HEK293 (cell line): ENCODE results near the gene LAMA4.
A peak's percentile ranks its signal among the peaks of the same experiment; 100 is the strongest.

Source experiments
- GLI2 ChIP-seq: fragments of 450-650 bp; formaldehyde crosslinking; IDR thresholded peaks from 2 replicates; pipeline ENCODE4; 2017; ENCODE audit warnings: missing biosample characterization, missing genetic modification characterization, low read depth, borderline replicate concordance
- KLF7 ChIP-seq: fragments of 450-650 bp; formaldehyde crosslinking; IDR thresholded peaks from 2 replicates; pipeline ENCODE4 v1.5.1; 2016; ENCODE audit warnings: missing biosample characterization, missing genetic modification characterization, borderline replicate concordance
- MYNN ChIP-seq: fragments of 450-650 bp; formaldehyde crosslinking; IDR thresholded peaks from 2 replicates; pipeline ENCODE4 v1.5.1; 2016; ENCODE audit warnings: missing biosample characterization, missing genetic modification characterization, borderline replicate concordance
- OSR2 ChIP-seq: fragments of 450-650 bp; formaldehyde crosslinking; IDR thresholded peaks from 2 replicates; pipeline ENCODE4 v1.5.1; 2016; ENCODE audit warnings: missing biosample characterization, missing genetic modification characterization
- ZBTB1 ChIP-seq: fragments of 450-650 bp; formaldehyde crosslinking; IDR thresholded peaks from 2 replicates; pipeline ENCODE4 v1.5.1; 2016; ENCODE audit warnings: missing biosample characterization, missing genetic modification characterization
- ZBTB17 ChIP-seq: fragments of 450-650 bp; formaldehyde crosslinking; IDR thresholded peaks from 2 replicates; pipeline ENCODE4 v1.5.1; 2016; ENCODE audit warnings: missing biosample characterization, missing genetic modification characterization
- ZFHX2 ChIP-seq: fragments of 450-650 bp; formaldehyde crosslinking; conservative IDR thresholded peaks from 2 replicates; pipeline ENCODE4 v1.5.1; 2016; ENCODE audit warnings: missing biosample characterization, missing genetic modification characterization
- ZFP37 ChIP-seq: fragments of 450-650 bp; formaldehyde crosslinking; IDR thresholded peaks from 2 replicates; pipeline ENCODE4 v1.5.1; 2016; ENCODE audit warnings: missing biosample characterization, missing genetic modification characterization
- ZNF10 ChIP-seq: fragments of 450-650 bp; formaldehyde crosslinking; IDR thresholded peaks from 2 replicates; pipeline ENCODE4 v1.5.1; 2017; ENCODE audit warnings: missing biosample characterization, missing genetic modification characterization
- ZNF146 ChIP-seq: fragments of 450-650 bp; formaldehyde crosslinking; IDR thresholded peaks from 2 replicates; pipeline ENCODE4 v1.5.1; 2016; ENCODE audit warnings: missing biosample characterization, missing genetic modification characterization
- ZNF2 ChIP-seq: fragments of 450-650 bp; formaldehyde crosslinking; IDR thresholded peaks from 2 replicates; pipeline ENCODE4 v1.5.1; 2016; ENCODE audit warnings: missing biosample characterization, missing genetic modification characterization
- ZNF302 ChIP-seq: fragments of 450-650 bp; formaldehyde crosslinking; IDR thresholded peaks from 2 replicates; pipeline ENCODE4 v1.5.1; 2016; ENCODE audit warnings: missing biosample characterization, missing genetic modification characterization, low read depth
- ZNF335 ChIP-seq: fragments of 450-650 bp; formaldehyde crosslinking; conservative IDR thresholded peaks from 2 replicates; pipeline ENCODE4 v1.5.1; 2016; ENCODE audit warnings: missing biosample characterization, missing genetic modification characterization
- ZNF37A ChIP-seq: fragments of 450-650 bp; IDR thresholded peaks from 2 replicates; pipeline ENCODE4 v1.5.1; 2018; ENCODE audit warnings: missing biosample characterization, missing genetic modification characterization
- ZNF394 ChIP-seq: fragments of 450-650 bp; formaldehyde crosslinking; IDR thresholded peaks from 2 replicates; pipeline ENCODE4 v1.5.1; 2016; ENCODE audit warnings: missing biosample characterization, missing genetic modification characterization, mild to moderate bottlenecking, moderate library complexity, borderline replicate concordance
- ZNF404 ChIP-seq: fragments of 450-650 bp; formaldehyde crosslinking; IDR thresholded peaks from 2 replicates; pipeline ENCODE4 v1.5.1; 2017; ENCODE audit warnings: missing biosample characterization, missing genetic modification characterization
- ZNF501 ChIP-seq: fragments of 450-650 bp; formaldehyde crosslinking; IDR thresholded peaks from 2 replicates; pipeline ENCODE4 v1.5.1; 2016; ENCODE audit warnings: missing biosample characterization, missing genetic modification characterization
- ZNF610 ChIP-seq: fragments of 450-650 bp; formaldehyde crosslinking; IDR thresholded peaks from 2 replicates; pipeline ENCODE4 v1.5.1; 2016; ENCODE audit warnings: missing biosample characterization, missing genetic modification characterization, borderline replicate concordance
- ZNF626 ChIP-seq: fragments of 450-650 bp; sonication (Bioruptor Pico); formaldehyde crosslinking; IDR thresholded peaks from 2 replicates; pipeline ENCODE4 v1.5.1; 2018; ENCODE audit warnings: missing biosample characterization, missing genetic modification characterization, inconsistent platforms
- ZNF664 ChIP-seq: fragments of 450-650 bp; formaldehyde crosslinking; IDR thresholded peaks from 2 replicates; pipeline ENCODE4 v1.5.1; 2016; ENCODE audit warnings: missing biosample characterization, missing genetic modification characterization
- ZNF76 ChIP-seq: fragments of 450-650 bp; formaldehyde crosslinking; IDR thresholded peaks from 2 replicates; pipeline ENCODE4; 2016; ENCODE audit warnings: low read depth, missing biosample characterization, missing genetic modification characterization, borderline replicate concordance
- ZSCAN30 ChIP-seq: fragments of 450-650 bp; IDR thresholded peaks from 2 replicates; pipeline ENCODE4 v1.5.1; 2018; ENCODE audit warnings: missing biosample characterization, mild to moderate bottlenecking, missing genetic modification characterization, moderate library complexity
- ZXDB ChIP-seq: fragments of 450-650 bp; formaldehyde crosslinking; IDR thresholded peaks from 2 replicates; pipeline ENCODE4 v1.5.1; 2016; ENCODE audit warnings: missing biosample characterization, missing genetic modification characterization
- TF ChIP-seq, protein P1 (sequence below): fragments of 450-650 bp; formaldehyde crosslinking; conservative IDR thresholded peaks from 2 replicates; pipeline ENCODE4 v1.5.1; 2016; ENCODE audit warnings: low read depth, missing biosample characterization, missing genetic modification characterization
- TF ChIP-seq, protein P2 (sequence below): fragments of 450-650 bp; formaldehyde crosslinking; IDR thresholded peaks from 2 replicates; pipeline ENCODE4 v1.5.1; 2016; ENCODE audit warnings: missing biosample characterization, missing genetic modification characterization, low read depth
- TF ChIP-seq, protein P3 (sequence below): fragments of 450-650 bp; formaldehyde crosslinking; IDR thresholded peaks from 2 replicates; pipeline ENCODE4 v1.5.1; 2016; ENCODE audit warnings: missing biosample characterization, missing genetic modification characterization
- TF ChIP-seq, protein P4 (sequence below): fragments of 450-650 bp; formaldehyde crosslinking; IDR thresholded peaks from 2 replicates; pipeline ENCODE4 v1.5.1; 2016; ENCODE audit warnings: missing biosample characterization, missing genetic modification characterization
- TF ChIP-seq, protein P5 (sequence below): fragments of 450-650 bp; formaldehyde crosslinking; IDR thresholded peaks from 2 replicates; pipeline ENCODE4 v1.5.1; 2017; ENCODE audit warnings: missing biosample characterization, missing genetic modification characterization

Gene LAMA4

DNA sequence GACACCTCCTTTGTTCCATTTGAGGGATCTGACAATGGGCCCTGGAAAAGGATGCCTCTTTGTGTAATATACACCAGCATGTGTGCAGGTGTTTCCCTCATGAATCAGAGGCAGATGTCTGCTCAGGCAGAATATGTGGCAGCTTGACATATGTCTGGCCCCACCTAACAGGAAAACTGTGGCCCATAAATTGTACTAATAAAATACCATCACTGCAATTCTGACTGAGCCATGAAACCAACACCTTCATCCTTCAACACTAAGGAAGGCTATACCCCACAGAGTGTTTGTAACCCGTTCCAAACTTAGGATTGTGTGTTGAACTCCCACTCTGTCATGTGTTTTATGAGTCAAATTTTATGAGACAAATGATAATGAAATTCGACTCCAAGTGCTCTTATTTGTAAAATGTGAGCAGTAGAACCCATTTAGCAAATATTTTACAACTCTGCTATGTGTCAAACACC, 22.7 kb downstream of the LAMA4 start (continued):
- TF ChIP-seq OSR2 (tag by site-specific recombination) (peak; percentile 97), ZNF394 (tag by site-specific recombination) (peak; percentile 78), ZNF76 (tag by site-specific recombination) (peak; percentile 67; the same call in 1 of the 2 replicates), MYNN (tag by site-specific recombination) (peak; percentile 93), ZNF146 (0 out of 2 replicates have a peak, but pooled peaks have one; percentile 4), ZNF302 (tag by site-specific recombination) (peak; percentile 29; the same call in 1 of the 2 replicates), ZNF626 (peak; percentile 60; the same call in 1 of the 2 replicates), ZNF610 (tag by site-specific recombination) (peak; percentile 87), ZNF404 (0 out of 2 replicates have a peak, but pooled peaks have one; percentile 10), ZBTB1 (tag by site-specific recombination) (no peak), ZFP37 (tag by site-specific recombination) (peak; percentile 31; the same call in 1 of the 2 replicates), ZSCAN30 (tag by site-specific recombination) (peak; percentile 93), ZNF664 (tag by site-specific recombination) (0 out of 2 replicates have a peak, but pooled peaks have one; percentile 49), ZNF10 (peak; percentile 89), ZNF37A (tag by site-specific recombination) (no peak), ZFHX2 (tag by site-specific recombination) (peak; percentile 75), KLF7 (tag by site-specific recombination) (peak; percentile 90; the same call in 1 of the 2 replicates), ZNF335 (tag by site-specific recombination) (peak; percentile 70), ZNF501 (tag by site-specific recombination) (peak; percentile 91; the same call in 1 of the 2 replicates), ZNF2 (tag by site-specific recombination) (peak; percentile 73), ZXDB (tag by site-specific recombination) (peak; percentile 94), ZBTB17 (tag by site-specific recombination) (peak; percentile 86), GLI2 (tag by site-specific recombination) (peak; percentile 90)
- TF ChIP-seq, protein P1, sequence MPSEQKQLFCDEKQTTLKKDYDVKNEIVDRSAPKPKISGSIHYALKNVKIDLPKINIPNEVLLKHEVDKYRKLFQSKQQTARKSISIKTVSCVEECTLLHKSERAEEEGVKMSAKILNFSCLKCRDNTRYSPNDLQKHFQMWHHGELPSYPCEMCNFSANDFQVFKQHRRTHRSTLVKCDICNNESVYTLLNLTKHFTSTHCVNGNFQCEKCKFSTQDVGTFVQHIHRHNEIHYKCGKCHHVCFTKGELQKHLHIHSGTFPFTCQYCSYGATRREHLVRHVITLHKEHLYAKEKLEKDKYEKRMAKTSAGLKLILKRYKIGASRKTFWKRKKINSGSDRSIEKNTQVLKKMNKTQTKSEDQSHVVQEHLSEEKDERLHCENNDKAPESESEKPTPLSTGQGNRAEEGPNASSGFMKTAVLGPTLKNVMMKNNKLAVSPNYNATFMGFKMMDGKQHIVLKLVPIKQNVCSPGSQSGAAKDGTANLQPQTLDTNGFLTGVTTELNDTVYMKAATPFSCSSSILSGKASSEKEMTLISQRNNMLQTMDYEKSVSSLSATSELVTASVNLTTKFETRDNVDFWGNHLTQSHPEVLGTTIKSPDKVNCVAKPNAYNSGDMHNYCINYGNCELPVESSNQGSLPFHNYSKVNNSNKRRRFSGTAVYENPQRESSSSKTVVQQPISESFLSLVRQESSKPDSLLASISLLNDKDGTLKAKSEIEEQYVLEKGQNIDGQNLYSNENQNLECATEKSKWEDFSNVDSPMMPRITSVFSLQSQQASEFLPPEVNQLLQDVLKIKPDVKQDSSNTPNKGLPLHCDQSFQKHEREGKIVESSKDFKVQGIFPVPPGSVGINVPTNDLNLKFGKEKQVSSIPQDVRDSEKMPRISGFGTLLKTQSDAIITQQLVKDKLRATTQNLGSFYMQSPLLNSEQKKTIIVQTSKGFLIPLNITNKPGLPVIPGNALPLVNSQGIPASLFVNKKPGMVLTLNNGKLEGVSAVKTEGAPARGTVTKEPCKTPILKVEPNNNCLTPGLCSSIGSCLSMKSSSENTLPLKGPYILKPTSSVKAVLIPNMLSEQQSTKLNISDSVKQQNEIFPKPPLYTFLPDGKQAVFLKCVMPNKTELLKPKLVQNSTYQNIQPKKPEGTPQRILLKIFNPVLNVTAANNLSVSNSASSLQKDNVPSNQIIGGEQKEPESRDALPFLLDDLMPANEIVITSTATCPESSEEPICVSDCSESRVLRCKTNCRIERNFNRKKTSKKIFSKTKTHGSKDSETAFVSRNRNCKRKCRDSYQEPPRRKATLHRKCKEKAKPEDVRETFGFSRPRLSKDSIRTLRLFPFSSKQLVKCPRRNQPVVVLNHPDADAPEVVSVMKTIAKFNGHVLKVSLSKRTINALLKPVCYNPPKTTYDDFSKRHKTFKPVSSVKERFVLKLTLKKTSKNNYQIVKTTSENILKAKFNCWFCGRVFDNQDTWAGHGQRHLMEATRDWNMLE: 0 out of 2 replicates have a peak, but pooled peaks have one; percentile 48
- TF ChIP-seq, protein P2, sequence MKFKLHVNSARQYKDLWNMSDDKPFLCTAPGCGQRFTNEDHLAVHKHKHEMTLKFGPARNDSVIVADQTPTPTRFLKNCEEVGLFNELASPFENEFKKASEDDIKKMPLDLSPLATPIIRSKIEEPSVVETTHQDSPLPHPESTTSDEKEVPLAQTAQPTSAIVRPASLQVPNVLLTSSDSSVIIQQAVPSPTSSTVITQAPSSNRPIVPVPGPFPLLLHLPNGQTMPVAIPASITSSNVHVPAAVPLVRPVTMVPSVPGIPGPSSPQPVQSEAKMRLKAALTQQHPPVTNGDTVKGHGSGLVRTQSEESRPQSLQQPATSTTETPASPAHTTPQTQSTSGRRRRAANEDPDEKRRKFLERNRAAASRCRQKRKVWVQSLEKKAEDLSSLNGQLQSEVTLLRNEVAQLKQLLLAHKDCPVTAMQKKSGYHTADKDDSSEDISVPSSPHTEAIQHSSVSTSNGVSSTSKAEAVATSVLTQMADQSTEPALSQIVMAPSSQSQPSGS (tag by site-specific recombination): 0 out of 2 replicates have a peak, but pooled peaks have one; percentile 60
- TF ChIP-seq, protein P3, sequence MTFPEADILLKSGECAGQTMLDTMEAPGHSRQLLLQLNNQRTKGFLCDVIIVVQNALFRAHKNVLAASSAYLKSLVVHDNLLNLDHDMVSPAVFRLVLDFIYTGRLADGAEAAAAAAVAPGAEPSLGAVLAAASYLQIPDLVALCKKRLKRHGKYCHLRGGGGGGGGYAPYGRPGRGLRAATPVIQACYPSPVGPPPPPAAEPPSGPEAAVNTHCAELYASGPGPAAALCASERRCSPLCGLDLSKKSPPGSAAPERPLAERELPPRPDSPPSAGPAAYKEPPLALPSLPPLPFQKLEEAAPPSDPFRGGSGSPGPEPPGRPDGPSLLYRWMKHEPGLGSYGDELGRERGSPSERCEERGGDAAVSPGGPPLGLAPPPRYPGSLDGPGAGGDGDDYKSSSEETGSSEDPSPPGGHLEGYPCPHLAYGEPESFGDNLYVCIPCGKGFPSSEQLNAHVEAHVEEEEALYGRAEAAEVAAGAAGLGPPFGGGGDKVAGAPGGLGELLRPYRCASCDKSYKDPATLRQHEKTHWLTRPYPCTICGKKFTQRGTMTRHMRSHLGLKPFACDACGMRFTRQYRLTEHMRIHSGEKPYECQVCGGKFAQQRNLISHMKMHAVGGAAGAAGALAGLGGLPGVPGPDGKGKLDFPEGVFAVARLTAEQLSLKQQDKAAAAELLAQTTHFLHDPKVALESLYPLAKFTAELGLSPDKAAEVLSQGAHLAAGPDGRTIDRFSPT (tag by site-specific recombination): peak; percentile 71; the same call in 1 of the 2 replicates
- TF ChIP-seq, protein P4, sequence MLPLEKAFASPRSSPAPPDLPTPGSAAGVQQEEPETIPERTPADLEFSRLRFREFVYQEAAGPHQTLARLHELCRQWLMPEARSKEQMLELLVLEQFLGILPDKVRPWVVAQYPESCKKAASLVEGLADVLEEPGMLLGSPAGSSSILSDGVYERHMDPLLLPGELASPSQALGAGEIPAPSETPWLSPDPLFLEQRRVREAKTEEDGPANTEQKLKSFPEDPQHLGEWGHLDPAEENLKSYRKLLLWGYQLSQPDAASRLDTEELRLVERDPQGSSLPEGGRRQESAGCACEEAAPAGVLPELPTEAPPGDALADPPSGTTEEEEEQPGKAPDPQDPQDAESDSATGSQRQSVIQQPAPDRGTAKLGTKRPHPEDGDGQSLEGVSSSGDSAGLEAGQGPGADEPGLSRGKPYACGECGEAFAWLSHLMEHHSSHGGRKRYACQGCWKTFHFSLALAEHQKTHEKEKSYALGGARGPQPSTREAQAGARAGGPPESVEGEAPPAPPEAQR (tag by site-specific recombination): 0 out of 2 replicates have a peak, but pooled peaks have one; percentile 44
- TF ChIP-seq, protein P5, sequence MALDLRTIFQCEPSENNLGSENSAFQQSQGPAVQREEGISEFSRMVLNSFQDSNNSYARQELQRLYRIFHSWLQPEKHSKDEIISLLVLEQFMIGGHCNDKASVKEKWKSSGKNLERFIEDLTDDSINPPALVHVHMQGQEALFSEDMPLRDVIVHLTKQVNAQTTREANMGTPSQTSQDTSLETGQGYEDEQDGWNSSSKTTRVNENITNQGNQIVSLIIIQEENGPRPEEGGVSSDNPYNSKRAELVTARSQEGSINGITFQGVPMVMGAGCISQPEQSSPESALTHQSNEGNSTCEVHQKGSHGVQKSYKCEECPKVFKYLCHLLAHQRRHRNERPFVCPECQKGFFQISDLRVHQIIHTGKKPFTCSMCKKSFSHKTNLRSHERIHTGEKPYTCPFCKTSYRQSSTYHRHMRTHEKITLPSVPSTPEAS (tag by site-specific recombination): peak; percentile 69
